CD4-positive, alpha-beta T cell treated with Interleukin-10 for 1 hour (primary cell): ENCODE data around the gene KL.

Experiments
- DNase-seq: peaks from one replicate; pipeline ENCODE4 v3.0.0-alpha.2; 2020

The KL gene

DNA sequence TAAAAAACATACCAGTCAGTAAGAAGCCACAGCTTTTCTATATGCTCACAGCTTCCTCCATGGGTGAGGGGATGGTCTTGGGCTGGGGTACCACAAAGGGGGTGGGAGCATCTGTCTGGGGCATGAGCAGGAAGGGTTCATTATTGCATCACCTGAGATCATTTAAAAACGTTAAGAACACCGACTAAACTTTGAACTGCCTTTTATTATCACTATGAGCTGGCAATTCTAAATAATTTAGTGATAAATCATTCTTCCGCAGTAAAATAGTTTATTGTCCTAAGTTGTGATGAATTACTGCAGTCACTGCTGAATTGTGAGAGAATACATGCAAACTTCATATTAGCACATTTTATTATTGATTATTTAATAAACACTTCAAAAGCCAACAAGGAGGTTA is 71.6 kb downstream of the KL start:
- DNase-seq = no peak

DNA sequence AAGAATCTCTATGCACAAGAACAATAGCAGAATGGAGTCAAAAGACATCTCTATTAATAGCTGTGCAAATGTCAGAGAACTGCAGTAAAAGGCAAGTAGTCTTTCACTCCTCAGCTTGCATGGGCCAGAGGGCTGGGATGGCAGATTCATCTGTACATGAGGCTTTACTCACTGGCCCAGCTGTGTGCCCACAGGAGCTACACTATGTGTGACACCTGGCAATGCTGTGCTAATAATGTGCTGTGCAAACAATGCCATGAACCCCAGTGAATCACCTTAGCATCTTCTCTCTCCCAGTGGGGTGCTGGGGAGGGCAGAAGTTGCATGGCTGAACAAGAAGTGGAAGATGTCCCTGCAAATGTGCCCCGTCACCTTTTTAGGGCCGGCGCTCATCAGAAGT is 73.1 kb downstream of the KL start:
- no peak for DNase-seq

DNA sequence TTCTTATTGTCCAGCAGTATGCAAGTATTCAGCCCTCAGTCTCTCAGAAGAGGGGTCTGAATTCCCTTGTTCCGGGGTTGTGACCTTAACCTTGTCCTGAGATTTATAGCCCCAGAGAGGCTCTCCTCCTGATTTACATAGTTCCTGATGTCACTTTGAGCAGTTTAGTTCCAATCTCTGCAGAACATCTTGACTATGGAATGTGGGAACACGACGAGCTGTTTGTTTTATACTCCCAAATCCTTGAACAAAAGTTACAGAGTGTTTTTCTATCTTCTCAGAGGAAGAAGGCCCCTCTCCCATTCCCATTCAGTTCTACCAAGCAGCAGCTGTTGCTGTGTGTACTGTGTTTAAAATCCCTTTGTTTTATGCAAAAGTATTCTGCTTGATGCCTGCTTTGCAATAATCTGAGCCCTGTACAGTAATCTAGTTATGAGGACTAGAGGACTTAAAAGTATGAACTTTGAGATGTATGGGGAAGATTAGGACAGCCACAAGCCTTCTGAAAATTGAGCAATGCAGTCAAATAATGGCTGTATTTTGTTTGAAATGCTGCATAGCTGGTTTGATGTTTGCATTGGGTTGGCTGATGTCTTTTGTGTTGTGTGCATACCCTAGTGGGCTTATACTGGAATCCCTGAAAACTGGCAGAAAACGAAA is 74.7 kb downstream of the KL start:
- no peak for DNase-seq

DNA sequence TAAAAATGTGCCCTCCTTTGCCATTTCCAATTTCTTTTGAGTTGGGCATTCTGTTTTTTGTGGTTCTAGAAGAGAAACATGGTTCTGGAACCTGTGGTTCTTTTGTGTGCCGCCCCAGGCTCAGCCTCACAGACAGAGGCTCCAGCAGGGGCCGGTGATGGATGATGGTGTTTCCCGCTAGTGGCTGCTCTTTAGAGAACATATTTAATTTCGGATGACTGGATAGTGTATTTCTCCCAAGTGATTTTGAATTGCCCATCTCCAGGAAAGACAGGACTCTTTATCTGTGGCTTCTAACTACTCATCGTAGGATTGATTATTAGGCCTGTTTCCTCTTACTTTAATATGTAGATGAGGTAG is 75.2 kb downstream of the KL start:
- no peak for DNase-seq

DNA sequence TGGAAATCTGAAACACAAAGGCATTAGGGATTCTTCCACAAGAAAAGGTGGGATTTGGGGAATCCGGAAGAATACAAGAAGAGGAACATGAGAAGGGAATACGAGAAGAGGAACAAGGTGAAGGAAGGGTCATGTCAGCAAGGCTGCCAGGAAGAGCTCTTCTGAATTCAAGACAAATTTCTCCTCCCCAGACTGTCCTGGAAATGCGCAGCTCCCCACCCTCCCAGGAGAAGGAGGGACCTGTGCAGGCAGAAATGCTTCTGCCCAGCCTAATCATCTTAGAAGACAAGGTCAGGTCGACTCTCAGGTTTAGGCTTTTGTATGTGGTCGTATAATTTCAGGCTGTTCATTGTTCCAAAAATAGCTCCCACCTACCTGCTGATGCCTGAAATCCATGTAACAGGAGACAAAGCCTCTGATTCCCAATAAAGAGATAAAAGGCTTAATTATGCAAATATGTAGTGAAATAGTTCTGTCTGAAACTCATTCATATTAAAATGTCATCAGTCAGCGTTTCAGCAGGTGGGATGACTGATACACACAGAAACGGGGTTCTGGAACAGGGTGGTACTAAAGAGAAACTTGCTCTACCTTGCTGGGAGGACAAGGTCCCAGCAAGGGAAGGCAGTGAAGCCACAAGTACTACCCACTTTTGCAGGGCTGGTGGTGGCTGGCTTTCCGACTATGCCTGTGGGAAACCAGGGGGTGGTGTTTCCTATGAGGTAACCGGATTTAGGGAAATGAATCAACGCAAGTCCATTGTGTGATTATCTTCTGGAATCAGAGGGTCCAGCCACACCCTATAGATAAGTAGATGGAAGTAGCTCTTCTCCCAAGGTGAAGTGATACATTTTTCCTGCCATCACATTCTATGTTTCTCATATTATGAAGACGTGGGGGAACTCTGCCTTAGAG is 76.1 kb downstream of the KL start:
- no peak for DNase-seq

DNA sequence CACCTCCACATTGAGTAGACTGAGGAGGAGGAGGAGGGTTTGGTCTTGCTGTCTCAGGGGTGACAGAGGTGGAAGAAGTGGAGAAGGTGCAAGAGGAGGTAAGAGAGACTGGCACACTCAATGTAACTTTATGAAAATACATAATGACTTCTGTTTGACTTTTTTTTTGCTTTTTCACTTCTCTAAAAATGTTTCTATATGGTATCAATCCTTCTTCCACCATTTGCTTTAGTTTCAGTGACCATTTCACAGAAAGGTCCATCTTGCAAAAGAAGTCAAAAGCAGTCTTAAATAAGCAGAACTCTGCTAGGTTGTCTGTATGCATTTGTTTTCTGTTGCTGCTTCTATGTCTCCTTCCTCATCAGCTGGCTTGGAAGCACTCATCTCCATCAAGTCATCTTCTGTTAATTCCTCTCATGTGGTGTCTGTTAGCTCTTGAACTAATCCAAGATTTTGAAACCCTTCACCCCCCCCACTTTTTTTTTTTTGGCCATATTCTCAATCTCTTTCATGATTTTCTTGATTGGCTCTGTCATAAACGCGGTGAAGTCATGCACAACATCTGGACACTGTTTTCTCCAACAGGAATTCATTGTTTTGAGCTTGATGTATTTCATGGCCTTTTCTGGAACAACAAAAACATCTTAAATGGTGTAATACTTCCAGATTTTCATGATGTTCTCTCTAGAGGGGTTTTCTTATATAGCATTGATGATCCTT is 80.8 kb downstream of the KL start:
- no peak for DNase-seq

DNA sequence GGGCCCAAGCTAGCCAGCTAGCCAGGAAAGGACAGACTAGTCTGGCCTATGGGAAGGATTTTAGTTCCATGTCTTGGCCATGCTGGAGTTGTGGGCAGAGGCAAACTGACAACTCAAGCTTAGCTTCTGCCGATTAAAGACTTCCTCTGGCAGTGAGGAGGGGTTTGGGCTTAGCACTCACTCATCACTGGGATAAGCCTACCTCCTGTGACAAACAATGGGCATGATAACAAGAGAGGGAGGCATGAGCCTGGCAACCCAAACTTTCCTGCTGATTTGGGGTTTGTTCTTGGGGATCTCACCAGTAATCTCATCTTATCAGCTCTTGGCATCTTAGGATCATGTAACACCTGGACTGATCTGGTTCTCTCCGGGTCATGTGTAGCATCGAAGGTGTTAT is 83.6 kb downstream of the KL start:
- DNase-seq = no peak

DNA sequence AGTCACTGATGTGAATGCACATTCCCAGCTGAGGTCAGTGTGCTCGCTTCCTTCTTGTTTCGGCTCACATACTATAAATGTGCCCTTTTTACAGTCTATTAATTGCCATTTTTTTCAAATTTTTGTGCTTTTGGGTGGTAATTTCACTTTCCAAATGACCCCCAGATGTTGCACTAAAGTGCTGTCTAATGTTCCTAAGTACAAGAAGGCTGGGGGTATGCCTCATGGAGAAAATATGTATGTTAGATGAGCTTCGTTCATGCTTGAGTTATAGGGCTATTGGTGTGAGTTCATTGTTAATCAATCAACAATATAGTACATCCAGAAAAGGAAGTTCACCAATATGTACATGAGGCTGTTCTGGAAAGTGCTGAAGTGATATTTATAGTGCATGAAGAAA is 84.7 kb downstream of the KL start:
- no peak for DNase-seq

DNA sequence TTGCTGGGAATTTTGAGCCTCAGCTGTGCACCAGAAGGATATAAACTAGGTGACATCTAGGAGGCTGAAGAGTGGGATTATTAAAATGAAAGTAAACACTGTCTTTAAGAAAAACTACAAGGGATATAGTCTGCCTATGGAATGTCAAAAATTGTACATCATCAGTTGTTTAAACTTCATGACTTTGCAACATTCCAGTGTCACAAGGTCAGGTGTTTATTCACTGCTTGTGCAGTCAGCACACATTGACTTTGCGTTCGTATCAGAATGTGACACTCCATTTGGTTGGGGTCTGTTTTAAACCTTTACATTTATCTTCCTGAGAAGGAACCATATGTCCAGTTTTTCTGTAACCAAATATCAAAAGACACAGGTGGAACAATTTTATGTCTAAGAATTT is 85.6 kb downstream of the KL start:
- DNase-seq = no peak

DNA sequence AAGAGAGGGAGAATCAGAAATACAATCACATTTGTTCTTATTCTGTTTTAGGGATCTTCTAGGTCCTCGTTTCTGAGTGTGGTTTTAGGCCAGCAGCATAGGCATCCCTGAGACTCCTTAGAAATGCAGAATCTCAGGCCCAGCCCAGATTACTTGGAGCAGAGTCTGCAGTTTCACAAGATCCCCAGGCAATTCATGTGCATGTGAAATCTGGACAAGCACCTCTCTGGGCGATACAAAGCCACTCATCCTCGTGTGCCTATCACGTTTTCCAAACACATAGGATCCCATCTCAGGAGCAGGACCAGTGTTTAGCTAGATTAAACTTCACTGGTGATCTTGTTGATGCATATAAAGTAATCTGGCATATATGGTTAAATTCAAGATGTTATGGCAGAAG is 87.2 kb downstream of the KL start:
- no peak for DNase-seq

DNA sequence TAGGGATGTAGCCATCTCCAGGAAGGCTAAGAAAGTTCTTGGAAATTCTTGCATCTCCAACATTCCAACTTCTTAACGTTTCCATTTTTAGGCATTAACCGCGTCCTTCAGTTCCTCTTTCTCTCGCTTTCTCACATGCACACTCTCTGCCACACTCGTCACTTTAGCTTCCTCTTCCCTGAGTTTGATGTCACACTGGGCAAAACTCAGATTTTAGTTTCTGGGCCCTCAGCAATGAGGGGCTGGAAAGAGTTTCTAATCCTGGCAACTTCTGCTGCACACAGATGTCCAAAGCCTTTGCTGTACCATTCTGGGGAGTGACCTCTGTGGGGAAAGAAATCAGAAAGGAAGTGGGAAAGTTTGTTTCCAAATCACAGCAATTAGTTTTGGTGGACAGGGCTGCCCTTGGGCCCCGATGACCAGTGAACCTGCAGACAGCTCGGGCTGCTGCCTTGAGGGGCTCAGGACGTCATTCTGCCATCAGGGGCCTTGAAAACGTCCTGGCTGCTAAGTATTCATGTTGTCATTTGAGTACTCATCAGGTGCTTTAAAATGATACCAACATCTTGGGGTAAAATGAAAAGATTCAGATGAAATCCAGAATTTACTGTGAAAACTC is 89.3 kb downstream of the KL start:
- DNase-seq = no peak

DNA sequence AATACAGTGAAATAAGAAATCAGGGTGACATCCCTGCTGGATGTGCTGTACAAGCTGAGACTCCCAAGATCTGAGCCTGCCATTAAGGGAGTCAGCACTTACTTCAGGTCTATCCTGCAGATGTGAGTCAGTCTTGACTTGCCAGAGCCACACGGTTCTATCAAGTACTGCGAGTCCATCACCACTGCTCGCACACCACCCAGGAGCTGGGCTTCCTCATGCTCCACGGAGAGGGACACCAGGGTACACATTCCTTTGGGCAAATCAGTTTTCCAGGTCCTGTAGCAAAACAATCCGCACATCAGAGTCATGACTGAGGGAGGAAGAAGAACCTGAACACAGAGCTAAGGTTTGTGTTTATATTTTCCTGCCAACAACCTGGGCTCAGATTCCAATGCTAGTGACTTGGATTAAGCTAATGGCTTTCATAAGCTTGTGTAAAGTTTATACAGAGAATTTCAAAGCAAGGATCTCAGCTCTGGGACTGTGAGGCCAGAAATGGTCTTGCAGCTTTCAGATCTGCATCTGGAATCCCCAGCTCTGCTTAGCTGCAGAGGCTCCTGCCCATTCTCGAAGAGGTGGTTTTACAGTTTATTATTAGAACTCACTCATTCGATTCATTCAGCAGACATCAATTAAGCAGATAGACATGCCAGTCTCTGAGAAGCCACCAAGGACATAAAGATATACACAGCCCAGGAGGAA is 90.6 kb downstream of the KL start:
- no peak for DNase-seq

DNA sequence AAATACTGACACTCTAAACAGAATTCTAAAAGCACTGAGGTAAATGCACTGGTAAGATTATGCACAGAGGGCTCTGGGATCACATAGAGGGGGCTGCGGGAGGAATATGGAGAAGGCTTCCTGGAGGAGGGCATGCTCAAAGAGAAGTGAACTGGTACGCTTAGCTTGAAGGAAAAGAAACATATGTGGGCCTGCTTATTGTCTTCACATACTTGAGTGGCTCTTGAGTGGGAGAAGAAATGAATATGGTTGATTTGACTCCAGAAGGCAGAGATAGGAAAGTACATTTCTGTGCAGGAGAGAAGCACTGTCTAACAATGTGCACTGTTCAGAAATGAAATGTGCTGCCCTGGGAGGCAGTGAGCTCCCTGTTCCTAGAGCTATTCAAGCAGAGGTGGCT is 91.1 kb downstream of the KL start:
- no peak for DNase-seq

DNA sequence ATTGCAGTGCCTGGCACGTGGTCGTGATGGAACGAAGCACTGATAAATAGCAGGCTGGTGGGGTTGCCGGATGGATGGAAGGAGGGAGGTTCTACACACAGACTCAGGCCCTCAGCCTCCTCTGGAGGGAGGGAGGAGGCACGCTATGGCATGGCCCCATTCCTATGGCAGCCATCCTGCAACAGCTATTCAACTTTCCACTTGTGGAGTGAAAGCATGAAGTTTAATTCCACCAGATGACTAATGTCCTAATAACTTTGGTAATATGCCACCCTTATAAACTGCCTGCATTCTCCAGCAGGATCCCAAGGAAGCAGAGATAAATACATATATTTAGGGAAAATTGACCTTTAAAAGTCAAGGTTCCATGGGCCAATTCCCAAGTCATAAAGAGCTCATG is 92.4 kb downstream of the KL start:
- no peak for DNase-seq

DNA sequence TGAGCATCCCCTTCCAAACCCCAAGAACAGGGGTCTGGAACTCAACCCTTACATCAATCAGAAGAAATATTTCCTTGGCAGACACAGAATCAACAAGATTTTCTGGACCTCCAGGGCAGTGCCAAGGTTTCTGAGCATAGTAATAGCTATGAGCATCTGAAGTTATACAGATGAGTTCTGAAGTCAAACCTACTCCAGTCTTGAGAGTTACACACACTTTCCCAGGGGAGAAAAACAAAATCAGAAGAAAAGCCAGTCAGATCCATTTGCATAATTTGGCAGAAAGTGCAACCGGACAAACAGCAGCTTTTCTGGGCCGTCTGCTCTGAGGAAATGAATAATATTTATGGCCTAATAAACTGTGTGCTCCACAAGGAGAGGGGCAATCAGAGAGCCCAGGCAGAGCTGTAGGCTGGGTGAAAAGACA is 93.1 kb downstream of the KL start:
- no peak for DNase-seq

DNA sequence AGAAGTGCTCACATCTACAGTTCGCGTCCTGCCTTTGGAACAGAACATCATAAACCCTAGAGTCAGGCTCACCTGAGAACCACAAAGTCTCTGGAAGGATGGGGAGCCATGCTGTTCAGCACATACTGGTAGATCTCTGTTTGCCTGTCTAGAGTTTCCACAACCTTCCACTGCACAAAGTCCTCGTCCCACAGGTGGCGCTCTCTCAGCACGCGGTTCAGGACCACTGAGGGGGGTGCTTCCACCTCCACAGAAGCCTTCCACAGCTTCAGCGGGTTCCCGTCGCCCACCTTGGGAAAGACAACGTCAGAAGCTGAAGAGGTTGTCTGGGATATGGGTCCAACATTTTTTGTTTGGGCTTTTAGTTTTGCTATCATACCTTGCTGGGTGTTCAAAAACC is 93.6 kb downstream of the KL start:
- DNase-seq = no peak

DNA sequence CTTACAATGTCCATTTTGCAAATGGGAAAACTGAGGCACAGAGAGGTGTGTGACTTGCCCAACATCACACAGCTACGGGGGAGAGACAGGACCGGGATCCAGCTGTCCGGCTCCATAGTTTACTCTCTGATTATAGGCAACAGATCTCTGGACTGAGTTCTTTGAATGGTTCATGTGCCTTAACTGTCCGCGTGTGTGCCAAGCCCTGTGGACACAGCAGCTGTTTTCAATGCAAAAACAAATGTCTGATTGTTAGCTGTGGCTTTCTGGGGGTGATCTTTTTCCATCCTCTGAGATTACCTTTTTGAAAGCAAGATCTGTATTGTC is 94.1 kb downstream of the KL start:
- DNase-seq = no peak

DNA sequence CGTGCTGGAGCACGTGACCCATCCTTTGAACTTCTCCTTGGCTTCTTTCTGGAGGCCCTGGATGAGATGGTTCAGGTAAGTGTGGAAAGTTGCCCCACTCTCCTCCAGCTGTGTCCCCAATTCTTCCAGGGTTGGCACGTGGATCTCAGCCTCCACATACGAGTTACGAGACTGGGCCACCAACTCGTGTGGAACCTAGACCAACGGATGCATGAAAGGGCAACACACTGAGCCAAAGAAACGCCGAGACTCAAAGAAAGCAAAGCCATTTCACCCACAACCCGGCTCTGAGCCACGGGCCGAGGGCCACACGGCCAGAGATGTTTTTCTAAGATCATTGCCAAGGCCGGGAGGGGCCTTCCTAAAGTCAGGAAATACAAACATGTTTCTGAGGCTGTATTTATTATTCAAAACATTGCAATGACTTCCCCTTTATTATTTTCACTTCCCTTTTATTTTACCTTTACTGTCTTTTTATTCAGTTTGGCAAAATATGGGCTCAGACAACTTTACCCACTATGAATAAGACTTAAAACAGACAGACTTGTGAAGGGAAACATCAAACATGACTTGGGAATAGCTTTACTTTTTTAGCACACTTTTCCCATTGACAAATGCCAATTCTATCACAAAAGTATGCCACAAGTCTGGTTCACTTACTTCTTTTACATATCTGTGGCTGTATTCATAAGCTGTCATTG is 94.6 kb downstream of the KL start:
- DNase-seq = no peak

DNA sequence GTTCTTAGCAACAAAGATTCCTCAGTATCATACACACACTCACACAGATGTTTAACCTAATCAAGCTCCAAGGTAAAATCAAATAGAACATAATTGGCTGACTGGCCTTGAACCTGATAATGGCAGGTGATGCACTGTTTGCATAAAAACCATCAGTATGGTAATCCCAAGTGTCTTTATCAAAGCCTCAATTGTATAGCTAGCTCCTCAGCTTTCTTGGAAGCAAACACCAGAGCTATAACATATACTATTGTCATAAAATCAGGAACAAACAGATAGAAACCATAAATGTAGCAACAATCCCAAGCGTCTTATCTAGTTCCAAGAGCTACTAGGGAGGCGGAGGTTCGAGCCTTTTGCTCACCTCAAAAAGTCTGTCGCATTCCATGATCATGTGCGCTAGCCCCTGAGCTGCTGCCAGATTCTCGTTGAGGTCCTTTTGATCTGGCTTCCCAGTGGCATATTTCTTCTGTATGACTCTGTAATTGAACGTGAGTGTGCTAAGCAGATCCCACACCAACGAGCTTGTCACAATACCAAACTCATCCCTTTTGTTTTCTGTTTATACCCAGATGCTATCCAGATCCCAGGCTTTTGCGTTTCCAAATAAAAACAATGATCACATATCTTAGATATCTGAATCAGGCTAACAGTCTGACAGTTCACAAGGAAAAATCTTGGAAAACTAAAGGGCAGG is 95.3 kb downstream of the KL start:
- no peak for DNase-seq

DNA sequence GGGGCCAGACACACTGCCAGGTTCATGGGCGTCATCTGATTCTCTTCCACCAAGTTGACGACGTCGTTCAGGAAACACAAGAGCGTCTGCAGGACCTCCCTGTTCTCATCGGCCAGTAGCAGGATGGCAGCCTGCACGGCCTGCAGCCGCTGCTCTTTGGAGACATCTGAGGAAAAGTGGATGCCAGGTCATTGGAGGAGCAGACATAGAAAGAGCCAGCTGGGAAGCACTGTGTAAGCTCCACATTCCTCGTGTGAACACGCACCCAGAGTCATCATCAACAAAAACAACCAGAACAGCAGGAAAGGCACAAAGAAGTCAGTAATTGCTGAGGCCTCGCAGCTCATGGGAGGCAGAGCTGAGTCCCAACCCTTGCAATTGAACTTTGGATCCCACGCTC is 96.5 kb downstream of the KL start:
- no peak for DNase-seq

DNA sequence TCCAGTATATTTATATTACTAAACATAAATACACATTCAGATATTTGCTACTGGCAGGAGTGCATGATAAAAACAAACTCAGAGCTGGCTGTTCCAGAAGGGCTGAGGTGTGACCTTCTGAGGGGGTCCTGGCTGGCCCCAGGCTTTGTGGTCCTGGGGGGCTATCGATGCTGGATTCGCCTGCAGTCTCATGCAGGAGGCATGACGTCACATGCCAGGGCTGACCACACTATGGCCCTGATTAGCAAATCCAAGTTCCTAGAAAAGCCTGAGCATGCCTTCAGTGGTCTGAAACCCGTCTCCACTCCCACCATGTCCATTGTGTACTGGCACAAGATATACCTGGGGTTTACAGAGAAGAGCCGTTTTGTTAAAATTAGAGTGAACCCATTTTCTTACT is 97.9 kb downstream of the KL start:
- no peak for DNase-seq

DNA sequence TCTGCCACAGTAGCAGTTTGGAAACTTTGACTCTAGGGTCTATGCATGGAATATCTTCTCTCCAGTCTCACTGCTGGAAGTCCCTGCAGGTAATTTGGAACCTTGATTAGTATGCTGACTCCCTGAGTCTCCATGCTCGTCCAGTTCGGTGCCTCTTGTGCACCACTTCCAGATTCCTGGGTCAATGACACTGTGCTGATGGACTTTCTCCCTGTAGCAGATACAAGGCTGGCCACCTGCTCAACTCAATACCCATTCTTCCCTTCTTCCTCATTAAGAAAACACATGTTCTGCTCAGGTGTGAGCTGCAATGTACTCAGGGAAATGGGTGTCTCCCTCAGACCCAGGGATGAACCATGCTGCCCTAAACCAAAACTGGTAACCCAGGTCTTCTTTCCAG is 99.1 kb downstream of the KL start:
- no peak for DNase-seq
